HG03159 (cell line): ENCODE measurements around the gene PTPRJ.

Experiments
- ATAC-seq: cut with Tn5 transposase; IDR thresholded peaks from one replicate; pipeline ENCODE4 v1.9.1; 2021; ENCODE audit warnings: mild to moderate bottlenecking, moderate library complexity; ENCODE audit not compliant: unreplicated experiment

PTPRJ gene

DNA sequence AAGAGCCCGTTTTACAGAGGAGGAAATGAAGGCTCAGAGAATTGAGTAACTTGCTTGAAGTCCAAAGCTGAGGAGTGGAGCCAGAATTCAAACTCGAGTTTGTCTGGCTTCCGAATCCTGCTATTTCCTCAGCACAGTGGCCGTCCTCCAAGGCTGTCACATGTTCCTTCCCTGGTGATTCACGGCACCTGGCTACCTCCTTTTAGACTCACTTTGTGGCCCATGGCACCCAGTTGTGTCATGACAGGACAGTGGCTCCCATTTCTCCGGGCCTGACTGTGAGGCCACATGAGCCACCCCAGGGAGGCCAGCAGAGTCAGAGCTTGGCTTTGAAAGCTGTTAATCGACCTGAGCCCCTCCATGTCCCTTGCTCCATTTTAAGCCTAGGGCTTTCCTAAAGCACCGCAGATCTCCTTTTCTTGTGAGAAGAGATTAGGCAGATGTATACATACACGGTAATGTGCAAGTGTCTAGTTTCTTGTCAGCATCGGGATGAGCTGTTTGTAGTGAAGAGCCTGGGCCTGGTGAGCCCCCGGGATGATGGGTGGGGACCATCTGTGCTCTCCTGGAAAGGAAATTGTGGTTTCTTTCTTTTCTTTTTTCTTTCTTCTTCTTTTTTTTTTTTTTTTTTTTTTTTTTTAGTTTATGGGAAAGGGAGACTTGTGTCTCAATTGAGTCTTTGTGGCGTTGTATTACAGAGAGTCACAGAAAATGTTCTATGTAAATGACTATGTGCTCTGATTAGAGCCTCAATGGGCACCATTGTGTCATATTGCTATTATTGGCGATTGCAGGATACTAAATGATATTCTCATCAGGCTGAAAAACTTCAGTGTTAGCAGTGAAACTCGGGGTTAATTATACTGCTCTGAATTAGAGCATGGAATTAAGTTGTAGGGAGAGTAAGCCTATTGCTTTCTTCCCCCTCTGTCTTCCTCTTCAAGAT lies 54.8 kb downstream of the PTPRJ start:
- no peak for ATAC-seq

DNA sequence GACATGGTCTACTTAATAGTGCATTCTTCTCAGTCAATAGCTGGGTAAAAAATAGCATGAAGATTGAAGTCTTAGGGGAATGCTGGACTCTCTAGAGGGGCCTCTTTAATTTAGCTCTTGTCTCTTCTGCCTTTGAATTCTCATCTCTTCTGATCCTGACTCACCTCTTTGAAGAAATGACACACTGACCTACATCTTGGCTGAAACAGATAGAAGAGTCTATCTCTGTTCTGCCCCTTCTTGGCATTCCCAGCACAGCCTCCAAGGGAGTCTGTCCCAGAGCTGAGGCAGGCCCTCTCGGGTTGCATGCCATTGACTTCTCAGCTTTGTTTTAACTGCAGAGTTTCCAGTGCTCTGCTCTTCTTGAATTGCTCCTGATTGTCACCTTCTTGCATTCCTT lies 55.7 kb downstream of the PTPRJ start:
- ATAC-seq: no peak

DNA sequence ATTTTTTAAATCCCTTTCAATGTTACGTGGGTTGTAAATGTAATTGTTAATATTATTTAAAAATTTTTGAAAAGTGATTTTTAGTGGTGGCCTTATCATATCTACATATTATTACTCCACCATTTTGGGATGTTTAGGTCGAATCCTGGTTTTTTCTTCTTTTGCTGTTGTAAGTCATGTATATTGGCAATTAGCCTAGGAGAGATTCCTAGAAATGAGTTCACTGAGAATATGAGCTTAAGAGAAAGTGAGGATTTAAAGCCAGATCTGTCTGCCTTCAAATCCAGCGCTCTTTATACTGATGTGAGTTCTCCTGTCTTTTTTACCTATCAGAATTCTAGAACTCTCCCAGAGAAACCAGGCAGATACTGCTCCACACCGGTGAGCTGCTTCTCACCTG lies 56.1 kb downstream of the PTPRJ start:
- ATAC-seq: no peak

DNA sequence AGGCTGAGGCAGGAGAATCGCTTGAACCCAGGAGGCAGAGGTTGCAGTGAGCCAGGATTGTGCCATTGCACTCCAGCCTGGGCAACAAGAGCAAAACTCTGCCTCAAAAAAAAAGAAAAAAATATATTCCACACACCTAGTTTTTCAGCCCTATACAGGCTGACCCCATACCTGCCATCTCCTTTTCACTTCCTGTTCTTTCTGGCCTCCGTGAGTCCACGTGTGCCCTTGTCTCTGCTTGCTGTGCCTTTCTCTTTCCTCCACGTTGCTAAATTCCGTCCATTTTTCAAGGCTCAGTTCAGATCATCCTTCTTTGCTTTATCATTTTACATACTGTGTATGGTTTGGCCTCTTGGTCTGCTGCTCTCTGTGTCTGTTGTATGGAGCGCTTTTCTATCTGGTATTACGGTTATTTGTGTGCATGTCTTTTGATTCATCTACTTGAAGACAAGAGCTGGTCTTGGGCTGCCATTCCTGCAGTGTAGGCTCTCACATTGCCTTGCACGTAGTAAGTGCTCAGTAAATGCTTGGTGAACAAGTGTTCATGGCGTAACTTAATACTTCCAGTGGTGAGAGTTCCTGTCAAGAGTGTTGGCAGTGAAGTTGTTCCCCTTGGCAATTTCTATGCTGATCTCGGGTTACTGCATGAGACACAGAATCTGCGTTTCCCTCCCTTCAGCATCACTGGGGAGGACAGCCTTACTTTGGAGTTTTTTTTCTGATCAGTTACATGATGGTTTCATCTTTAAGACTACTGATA lies 57.5 kb downstream of the PTPRJ start:
- no peak for ATAC-seq

DNA sequence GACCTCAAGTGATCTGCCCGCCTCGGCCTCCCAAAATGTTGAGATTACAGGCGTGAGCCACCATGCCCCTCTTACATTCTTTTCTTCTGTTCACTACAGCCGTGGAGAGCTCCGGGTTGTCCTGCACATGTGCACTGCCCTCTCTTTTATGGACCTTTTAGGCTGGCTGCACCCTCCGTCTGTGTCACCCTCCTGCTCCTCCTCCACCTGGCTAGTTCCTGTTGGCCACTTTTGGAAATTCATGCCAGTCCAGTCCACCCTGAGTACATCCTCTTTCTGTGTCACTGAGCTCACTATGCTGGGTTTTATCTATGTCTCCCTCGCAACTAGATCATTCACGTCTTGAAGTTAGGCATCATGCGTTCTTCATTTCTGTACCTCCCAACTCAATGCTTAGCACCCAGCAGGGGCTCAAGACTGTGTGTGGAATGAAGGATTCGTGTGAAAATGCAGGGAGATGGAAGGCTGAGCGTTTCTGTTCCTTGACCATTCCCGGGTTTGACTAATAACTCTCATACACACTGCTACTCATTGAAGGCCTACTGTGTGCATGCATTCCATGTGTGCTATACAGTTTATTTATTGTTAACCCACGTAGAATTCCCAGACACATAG lies 60.6 kb downstream of the PTPRJ start:
- no peak for ATAC-seq

DNA sequence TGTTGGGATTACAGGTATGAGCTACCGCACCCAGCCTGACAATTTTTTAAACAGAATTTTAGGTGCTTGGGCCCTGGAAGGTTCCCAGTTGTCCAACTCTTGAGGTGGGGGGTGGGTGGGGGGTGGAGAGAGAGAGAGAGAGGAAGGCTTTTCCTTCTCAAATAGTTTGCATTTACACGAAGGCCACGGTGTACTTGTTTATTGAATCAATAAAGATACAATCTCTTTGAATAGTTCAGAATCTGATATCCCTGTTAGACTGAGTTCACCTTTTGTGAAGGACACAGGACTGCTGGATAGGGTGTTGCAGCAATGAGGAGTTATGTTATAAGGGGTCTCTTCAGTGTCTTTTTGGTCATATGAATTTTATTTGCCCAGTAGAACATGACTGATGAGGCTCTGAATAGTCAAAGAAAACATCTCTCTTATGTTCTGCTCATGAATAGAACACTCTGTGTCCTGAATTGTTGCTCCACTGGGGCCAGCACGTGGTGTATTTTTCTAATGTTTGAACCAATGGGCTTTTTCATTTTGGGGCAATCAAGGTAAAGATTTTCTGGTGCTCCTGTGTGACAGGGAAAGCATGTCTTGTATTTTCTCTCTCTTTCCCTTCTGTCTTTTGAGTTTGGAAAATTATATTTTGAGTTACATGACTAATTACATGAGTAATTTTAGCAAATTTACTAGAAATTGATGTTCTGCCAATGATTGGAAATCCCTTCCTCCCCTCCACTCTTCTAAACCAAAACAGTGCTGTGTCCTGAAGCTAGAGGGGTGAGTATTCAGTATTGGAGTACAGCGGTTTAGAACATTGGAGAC lies 61.7 kb downstream of the PTPRJ start:
- ATAC-seq: no peak

DNA sequence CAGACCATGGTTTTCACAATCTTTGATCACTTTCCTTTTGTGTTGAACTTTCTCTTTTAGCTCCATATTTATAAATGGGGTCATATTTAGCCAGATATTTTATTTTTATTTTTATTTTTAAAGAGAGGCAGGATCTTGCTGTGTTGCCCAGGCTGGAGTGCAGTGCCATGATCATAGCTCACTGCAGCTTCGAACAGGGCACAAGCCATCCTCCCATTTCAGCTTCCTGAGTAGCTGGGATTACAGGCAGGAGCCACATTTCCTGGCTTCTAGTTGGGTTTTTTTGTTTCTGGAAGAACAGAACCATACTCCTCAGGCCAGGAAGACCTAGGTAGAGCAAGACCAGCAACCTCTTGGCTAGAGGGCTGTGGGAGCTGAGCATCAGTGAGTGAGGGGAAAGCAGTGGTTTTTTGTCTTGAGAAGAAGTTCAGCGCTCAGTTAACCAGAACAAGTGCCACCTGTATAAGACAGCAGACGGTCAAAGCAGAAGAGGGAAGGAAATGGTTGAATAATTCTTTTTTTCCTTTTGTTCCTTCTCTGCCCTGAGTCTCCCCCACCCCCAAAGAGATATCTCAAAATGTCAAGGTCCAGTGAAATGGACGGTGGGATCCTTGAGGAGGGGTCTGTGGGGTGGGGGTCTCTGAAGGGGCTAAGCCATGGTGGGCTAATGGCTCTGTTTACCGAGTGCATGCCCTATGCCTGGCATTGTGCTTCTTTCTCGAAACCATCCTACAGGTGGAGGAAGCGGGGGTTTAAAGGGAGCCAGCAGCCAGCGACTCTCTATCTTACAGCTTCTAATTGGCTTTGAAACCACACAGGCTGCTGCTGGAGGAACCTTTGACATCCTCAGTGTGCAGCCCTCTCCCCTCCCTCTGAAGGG lies 63.0 kb downstream of the PTPRJ start:
- no peak for ATAC-seq

DNA sequence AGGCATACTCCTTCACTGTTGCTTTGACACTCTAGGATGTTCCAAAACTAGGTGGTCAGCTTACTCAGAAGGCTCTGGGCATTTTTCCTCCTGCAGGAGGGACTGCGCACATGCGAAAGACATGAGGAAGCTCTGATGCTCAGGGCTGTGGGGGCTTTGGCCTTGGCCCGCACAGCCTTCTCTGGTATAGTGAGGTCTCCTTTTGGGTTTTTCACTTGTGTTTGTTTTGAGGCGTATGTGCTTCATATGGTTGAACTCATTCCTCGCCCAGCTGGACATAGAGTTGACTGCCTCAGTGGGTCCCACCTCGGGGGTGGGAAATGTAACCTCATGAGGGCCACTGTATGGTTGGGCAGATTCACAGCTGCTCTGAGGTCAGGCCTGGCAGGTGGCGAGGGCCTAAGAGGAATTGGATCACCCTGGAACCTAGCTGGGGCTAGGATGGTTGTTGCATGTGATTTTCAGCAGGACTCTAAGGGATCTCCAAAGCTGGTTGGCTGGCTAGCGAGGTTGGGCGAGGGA lies 63.7 kb downstream of the PTPRJ start:
- no peak for ATAC-seq

DNA sequence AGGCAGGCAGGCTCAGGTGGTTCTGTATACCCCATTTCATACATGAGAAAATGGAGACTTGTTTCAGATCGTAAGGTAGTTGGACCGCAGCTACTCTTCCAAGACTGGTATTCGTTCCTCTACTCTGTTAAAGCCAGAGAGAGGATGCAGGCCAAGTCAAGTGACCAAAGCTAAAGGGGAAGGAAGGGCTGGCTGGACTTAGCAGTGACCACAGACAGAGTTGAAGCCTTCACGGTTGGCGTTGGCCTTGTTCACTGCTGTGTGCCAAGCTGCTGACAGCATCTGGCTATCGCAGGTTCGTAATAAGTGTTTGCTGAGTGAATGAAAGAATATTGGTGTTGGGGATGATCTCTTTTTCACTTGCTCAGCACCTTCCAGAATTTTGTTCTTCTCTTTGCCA lies 64.2 kb downstream of the PTPRJ start:
- no peak for ATAC-seq

DNA sequence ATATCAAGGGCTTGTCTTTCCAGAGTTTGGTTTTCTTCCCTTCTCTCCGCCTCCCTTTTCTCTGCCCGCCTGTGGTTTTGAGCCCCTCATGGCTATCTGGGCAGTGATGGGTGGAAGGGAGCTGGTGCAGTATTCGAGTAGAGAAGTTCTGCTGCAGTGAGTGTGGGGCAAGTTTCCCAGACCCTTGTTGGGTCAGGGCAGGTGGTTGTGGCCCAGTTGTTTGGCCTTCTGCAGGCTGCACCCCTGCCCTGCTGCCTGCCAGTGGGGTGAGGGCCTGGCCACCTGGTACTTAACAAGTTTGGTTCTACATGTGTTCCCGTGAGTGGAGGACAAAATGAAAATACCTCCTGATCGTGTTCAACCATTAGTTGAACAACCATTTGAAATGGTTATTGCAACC lies 65.2 kb downstream of the PTPRJ start:
- ATAC-seq: no peak

DNA sequence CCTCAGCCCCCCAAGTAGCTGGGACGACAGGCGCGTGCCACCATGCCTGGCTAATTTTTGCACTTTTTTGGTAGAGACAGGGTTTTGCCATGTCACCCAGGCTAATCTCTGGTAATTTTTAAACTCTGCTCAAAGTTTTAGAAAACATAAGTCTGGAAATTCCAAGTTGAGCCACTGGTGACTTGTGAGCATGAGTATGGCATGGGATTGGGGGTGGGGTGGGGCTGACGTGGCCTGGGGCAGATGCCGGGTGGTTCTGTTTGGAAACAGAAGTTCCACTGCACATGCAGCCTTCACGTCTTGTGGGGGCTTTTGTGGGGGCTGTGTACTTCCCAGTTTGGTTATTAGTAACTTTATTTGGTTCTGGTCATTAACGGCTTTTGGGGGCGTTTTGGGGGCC lies 67.3 kb downstream of the PTPRJ start:
- ATAC-seq: no peak

DNA sequence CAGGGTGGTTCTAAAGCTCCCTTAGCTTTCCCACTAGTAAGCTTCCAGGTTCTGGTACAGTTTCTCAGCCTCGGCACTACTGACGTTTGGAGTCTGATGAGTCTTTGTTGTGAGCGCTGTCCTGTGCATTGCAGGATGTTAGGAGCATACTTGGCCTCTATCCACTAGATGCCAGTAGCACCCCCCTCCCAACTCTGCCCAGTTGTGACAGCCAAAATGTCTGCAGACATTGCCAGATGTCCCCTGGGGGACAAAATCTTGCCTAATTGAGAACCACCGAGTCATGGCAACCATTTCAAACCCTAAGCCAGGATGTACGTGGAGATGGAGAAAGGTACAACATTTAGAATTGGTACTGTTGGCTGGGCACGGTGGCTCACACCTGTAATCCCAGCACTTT lies 68.7 kb downstream of the PTPRJ start:
- no peak for ATAC-seq

DNA sequence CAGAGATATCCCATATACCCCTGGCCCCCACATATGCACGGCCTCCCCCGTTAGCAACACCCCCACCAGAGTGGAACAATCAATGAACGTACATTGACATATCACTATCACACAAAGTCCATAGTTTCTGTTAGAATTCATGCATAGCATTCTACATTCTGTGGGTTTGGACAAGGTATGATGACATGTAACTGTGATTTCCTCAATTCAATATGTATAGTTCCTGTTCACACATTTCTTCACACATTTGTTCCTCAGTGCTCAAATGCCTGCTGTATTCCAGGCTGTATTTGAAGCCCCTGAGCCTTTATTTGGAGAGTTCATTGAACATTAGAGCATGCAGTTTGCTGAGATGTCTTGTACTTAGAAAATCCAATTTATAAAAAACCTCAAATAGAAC lies 69.9 kb downstream of the PTPRJ start:
- ATAC-seq: no peak

DNA sequence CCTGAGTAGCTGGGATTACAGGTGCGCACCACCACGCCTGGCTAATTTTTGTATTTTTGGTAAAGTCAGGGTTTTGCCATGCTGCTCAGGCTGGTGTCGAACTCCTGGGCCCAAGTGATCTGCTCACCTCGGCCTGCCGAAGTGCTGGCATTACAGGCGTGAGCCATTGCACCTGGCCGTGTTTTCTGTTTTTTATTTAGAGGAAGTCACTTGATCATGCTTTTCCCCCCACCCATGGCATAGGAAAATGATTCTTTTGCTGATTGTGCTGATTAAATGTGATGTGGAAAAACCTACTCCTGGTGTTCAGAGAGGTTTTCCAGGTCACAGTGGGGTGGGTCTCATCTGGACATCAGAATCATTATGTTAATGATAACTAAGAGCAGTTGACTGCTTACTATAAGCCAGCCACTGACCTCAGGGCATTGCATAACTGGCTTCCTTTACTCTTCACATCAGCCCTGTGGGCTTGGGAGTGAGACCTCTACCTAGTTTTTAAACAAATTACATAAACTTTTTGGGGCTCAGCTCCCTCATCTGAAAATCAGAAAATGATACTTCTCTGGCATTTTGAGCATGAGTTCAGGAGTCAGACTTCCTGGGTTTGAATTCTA lies 71.0 kb downstream of the PTPRJ start:
- no peak for ATAC-seq

DNA sequence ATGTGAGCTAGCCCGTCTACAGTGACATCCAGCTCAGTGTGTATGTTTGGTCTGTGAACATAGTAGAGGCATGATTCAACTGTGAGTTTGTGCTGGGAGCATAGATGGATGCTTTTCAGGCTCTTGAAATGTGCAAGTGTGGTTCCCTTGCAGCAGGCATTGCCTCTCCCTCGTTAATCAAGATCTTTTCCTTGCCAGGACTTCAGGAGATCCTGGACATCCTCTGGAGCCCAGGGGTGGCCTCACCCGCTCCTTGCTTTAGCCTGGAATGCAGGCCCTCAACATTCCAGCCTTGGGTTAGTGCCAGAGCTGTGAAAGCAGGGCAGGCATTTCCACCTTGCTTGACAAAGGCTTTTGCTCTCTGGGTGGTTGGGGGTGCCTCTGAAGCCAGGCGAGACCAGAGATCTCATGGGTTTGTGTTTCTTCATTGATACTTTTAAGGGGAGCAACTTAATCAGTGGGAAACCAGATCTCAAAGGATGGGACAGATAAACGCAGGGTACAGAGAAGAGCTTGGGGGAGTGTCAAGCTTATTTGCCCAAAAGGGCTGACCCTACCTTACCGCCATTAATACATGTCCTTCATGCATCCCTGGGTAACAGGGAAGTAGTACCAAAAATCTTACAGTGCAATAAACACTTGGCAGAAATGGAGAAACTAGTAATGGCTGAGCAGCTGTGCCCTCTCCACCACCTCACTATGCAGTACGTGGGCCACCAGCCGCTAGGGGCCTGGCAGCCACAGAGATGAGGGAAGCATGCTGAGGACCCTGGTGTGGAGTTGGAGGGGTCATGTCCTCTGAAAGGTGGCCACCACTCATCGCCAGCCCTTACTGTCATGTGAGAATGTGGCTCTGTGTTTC lies 72.1 kb downstream of the PTPRJ start:
- ATAC-seq: no peak

DNA sequence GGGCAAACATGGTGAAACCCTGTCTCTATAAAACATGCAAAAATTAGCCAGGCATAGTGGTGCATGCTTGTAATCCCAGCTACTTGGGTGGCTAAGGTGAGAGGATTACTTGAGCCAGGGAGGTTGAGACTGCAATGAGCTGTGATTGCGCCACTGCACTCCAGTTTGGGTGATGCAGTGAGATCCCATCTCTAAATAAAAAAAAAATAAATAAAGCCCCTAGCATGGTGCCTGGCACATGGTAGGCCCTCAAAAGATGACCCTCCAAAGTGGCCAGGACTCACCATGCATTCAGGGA lies 74.6 kb downstream of the PTPRJ start:
- no peak for ATAC-seq

DNA sequence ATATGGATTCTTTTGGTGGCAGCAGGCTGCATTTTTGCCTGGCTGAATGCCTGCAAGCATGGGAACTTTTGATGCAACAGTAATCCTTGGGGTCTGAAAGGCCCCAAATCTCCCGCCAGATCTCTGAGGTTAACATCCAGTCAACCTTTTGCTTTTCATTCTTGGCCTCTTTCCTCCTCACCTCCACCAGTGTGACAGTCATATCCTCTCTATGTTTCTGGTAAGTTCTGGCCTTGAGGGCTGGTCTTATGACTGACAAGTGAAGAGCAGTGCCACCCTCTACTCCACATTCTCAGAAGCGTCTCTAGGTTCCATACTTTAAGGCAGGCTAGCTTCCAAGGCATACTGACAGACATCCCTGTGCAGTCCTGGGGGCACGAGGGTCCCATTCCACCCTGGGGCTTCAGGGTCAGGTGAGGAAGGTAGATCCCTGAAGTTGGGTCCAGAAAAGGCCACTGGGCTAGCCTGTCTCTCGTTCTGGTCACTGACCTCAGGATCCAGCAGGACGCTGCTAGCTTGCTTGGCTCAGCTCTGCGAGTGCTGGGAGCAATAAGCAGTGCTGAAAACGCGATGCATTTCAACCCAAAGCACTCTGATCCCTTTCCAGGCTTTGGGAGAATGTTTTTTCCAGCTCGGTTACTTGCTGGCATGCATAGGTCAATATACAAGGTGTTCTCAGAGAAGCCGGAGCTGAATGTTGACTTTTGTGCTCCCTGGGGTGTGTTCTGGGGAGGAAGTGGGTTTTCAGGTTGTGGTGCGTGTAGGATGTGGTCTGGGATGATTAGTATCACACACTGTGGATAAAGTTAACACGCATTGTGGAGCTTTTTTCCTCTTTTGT lies 75.2 kb downstream of the PTPRJ start:
- no peak for ATAC-seq
